ENCODE results near the gene PRKD3. TPM values are rescaled to one million over a fixed set of nuclear protein-coding genes. Genes with fewer than 3 reads are reported as not detected.

The PRKD3 gene
- total RNA-seq, 1 donor from 2014 or later, result 50.1 TPM

- Mint-ChIP-seq H3K36me3 (ENCODE audit: unreplicated experiment) (peaks cover 5% of the 10 kb centered on the region), H3K9me3 (ENCODE audit: unreplicated experiment) (no peaks in the 10 kb centered on the region), H3K27ac (ENCODE audit: unreplicated experiment) (no peak overlapping the region), H3K27me3 (ENCODE audit: unreplicated experiment) (no peaks in the 10 kb centered on the region), H3K4me3 (ENCODE audit: unreplicated experiment) (no peak overlapping the region), H3K4me1 (ENCODE audit: unreplicated experiment) (peaks cover 13% of the 10 kb centered on the region)
- no peak for TF ChIP-seq CTCF (IDR thresholded peaks at IDR 0.05)
- DNase-seq (ENCODE audit: extremely low spot score, unreplicated experiment), result no peak
Measured at GRCh38 chr2:37302701-37303252, 21.9 kb downstream of the PRKD3 start.

GRCh38 chr2:37301408-37301807 lies 23.2 kb downstream of the PRKD3 start:
- DNase-seq (ENCODE audit: extremely low spot score, unreplicated experiment), result no peak
- no peaks in the 10 kb centered on the region for H3K27me3 Mint-ChIP-seq (ENCODE audit: unreplicated experiment)
- H3K9me3 Mint-ChIP-seq (ENCODE audit: unreplicated experiment), result no peaks in the 10 kb centered on the region
- peaks cover 5% of the 10 kb centered on the region for H3K36me3 Mint-ChIP-seq (ENCODE audit: unreplicated experiment)
- no peak for TF ChIP-seq CTCF (IDR thresholded peaks at IDR 0.05)
- no peak overlapping the region for H3K27ac Mint-ChIP-seq (ENCODE audit: unreplicated experiment)
- no peak overlapping the region for H3K4me3 Mint-ChIP-seq (ENCODE audit: unreplicated experiment)
- H3K4me1 Mint-ChIP-seq (ENCODE audit: unreplicated experiment), result peaks cover 13% of the 10 kb centered on the region

DNA sequence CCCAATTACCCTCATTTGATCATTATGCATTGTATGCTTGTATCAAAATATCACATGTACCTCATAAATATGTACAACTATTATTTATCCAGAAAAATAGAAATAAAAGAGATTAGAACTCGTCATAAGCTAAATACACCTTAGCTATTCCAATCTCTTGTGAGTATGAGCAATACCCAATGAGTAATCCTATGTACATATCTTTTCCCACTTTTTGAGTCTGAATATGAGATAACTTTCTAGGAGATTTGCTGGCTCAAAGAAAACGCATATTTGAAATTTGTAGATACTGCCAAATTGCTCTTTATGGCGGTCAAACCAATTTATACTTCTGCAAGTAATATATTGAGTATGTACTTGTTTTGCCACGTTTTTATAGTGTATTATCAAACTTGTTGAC lies 24.1 kb downstream of the PRKD3 start:
- Mint-ChIP-seq H3K36me3 (ENCODE audit: unreplicated experiment) (peaks cover 5% of the 10 kb centered on the region), H3K27ac (ENCODE audit: unreplicated experiment) (no peak overlapping the region), H3K4me3 (ENCODE audit: unreplicated experiment) (no peak overlapping the region), H3K27me3 (ENCODE audit: unreplicated experiment) (no peaks in the 10 kb centered on the region), H3K9me3 (ENCODE audit: unreplicated experiment) (no peaks in the 10 kb centered on the region), H3K4me1 (ENCODE audit: unreplicated experiment) (peaks cover 13% of the 10 kb centered on the region)
- DNase-seq (ENCODE audit: extremely low spot score, unreplicated experiment), result no peak
- no peak for TF ChIP-seq CTCF (IDR thresholded peaks at IDR 0.05)

DNA sequence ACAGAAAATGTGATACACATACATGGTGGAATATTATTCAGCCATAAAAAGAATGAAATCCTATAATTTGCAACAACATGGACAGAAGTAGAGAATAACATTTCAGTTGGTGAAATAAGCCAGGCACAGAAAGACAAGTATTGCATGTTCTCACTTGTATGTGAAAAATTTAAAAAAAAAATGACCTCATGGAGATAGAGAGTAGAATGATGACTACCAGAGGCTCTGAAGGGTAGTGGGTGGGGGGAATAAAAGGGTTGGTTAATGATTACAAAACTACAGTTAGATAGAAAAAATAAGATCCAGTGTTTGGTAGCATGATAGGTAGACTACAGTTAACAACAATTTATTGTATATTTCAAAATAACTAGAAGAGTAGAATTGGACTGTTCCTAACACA lies 24.5 kb downstream of the PRKD3 start:
- H3K36me3 Mint-ChIP-seq (ENCODE audit: unreplicated experiment), result peaks cover 5% of the 10 kb centered on the region
- no peaks in the 10 kb centered on the region for H3K27me3 Mint-ChIP-seq (ENCODE audit: unreplicated experiment)
- H3K9me3 Mint-ChIP-seq (ENCODE audit: unreplicated experiment), result no peaks in the 10 kb centered on the region
- no peak overlapping the region for H3K27ac Mint-ChIP-seq (ENCODE audit: unreplicated experiment)
- no peak overlapping the region for H3K4me3 Mint-ChIP-seq (ENCODE audit: unreplicated experiment)
- peaks cover 13% of the 10 kb centered on the region for H3K4me1 Mint-ChIP-seq (ENCODE audit: unreplicated experiment)
- no peak for DNase-seq (ENCODE audit: extremely low spot score, unreplicated experiment)
- no peak for TF ChIP-seq CTCF (IDR thresholded peaks at IDR 0.05)

GRCh38 chr2:37297632-37298031 lies 27.0 kb downstream of the PRKD3 start:
- no peaks in the 10 kb centered on the region for H3K27me3 Mint-ChIP-seq (ENCODE audit: unreplicated experiment)
- peaks cover 8% of the 10 kb centered on the region for H3K36me3 Mint-ChIP-seq (ENCODE audit: unreplicated experiment)
- no peaks in the 10 kb centered on the region for H3K9me3 Mint-ChIP-seq (ENCODE audit: unreplicated experiment)
- no peak overlapping the region for H3K27ac Mint-ChIP-seq (ENCODE audit: unreplicated experiment)
- no peak for TF ChIP-seq CTCF (IDR thresholded peaks at IDR 0.05)
- H3K4me1 Mint-ChIP-seq (ENCODE audit: unreplicated experiment), result peaks cover 13% of the 10 kb centered on the region
- no peak for DNase-seq (ENCODE audit: extremely low spot score, unreplicated experiment)
- H3K4me3 Mint-ChIP-seq (ENCODE audit: unreplicated experiment), result no peak overlapping the region
